Liver (tissue), 9 donors: Measurements from ENCODE around the gene RACGAP1. TPM values are rescaled to one million over a fixed set of nuclear protein-coding genes. Genes with fewer than 3 reads are reported as not detected.

Experiments used
- DNase-seq: peaks from one replicate; pipeline ENCODE4 v3.0.0-alpha.2; 2017; ENCODE audit warnings: low spot score
- H3K27ac ChIP-seq, 2 donors: one replicate each; pipeline ENCODE4 v1.7.0; 2013; ENCODE audit warnings: inconsistent platforms in 2 of 2, low read length in 2 of 2, control low read depth in 1 of 2, low read depth in 1 of 2, mild to moderate bottlenecking in 1 of 2
- H3K27me3 ChIP-seq, 4 donors: one replicate each; pipeline versions ENCODE4 v1.6.1 to v1.7.0; 2013; ENCODE audit warnings: low read length in 3 of 4, inconsistent platforms in 1 of 4, mild to moderate bottlenecking in 1 of 4, moderate library complexity in 1 of 4; ENCODE audit not compliant: control insufficient read depth in 4 of 4, insufficient read depth in 4 of 4
- H3K36me3 ChIP-seq, 4 donors: one replicate each; pipeline versions ENCODE4 v1.6.1 to v1.7.0; 2013; ENCODE audit warnings: low read length in 3 of 4, mild to moderate bottlenecking in 3 of 4, low read depth in 1 of 4, moderate library complexity in 1 of 4; ENCODE audit not compliant: control insufficient read depth in 4 of 4, insufficient read depth in 3 of 4
- H3K4me1 ChIP-seq, 4 donors: one replicate each; pipeline versions ENCODE4 v1.6.1 to v1.7.0; 2013; ENCODE audit warnings: low read length in 3 of 4, mild to moderate bottlenecking in 3 of 4, moderate library complexity in 1 of 4; ENCODE audit not compliant: control insufficient read depth in 4 of 4, insufficient read depth in 4 of 4
- H3K4me3 ChIP-seq, 3 donors: one replicate each; pipeline versions ENCODE4 v1.6.1 to v1.7.0; 2013; ENCODE audit warnings: low read length in 3 of 3, control low read depth in 1 of 3, low read depth in 1 of 3, mild to moderate bottlenecking in 1 of 3
- H3K9ac ChIP-seq, 2 donors: one replicate each; pipeline ENCODE4 v1.7.0; 2013; ENCODE audit warnings: low read length in 2 of 2, mild to moderate bottlenecking in 2 of 2, moderate library complexity in 2 of 2, control low read depth in 1 of 2, low read depth in 1 of 2
- H3K9me3 ChIP-seq, 4 donors: one replicate each; pipeline versions ENCODE4 v1.6.1 to v1.7.0; 2013; ENCODE audit warnings: low read length in 3 of 4; ENCODE audit not compliant: control insufficient read depth in 4 of 4
- ATF3 ChIP-seq: IDR thresholded peaks from 2 replicates; pipeline ENCODE4 v1.6.1; 2016; ENCODE audit warnings: antibody characterized with exemption
- CTCF ChIP-seq: fragments of 150-350 bp; IDR thresholded peaks from 2 replicates; pipeline ENCODE4 v1.5.1; 2017; ENCODE audit warnings: improper control_type of control experiment, low read depth, low read length; ENCODE audit not compliant: missing input control
- EGR1 ChIP-seq, 2 donors: IDR thresholded peaks; 2 replicates each; pipeline ENCODE4 v1.6.1; 2016 to 2018; ENCODE audit warnings: antibody characterized with exemption in 2 of 2, low read depth in 2 of 2
- FOXA2 ChIP-seq: IDR thresholded peaks from 2 replicates; pipeline ENCODE4 v1.6.1; 2016; ENCODE audit warnings: antibody characterized with exemption
- GABPA ChIP-seq, 2 donors: IDR thresholded peaks in 1 of 2; conservative IDR thresholded peaks in 1 of 2; 2 replicates each; pipeline ENCODE4 v1.6.1; 2016; ENCODE audit warnings: antibody characterized with exemption in 2 of 2, mild to moderate bottlenecking in 1 of 2, moderate library complexity in 1 of 2
- HNF4A ChIP-seq, 2 donors: conservative IDR thresholded peaks; 2 replicates each; pipeline ENCODE4 v1.6.1; 2016; ENCODE audit warnings: antibody characterized with exemption in 2 of 2, mild to moderate bottlenecking in 2 of 2
- JUND ChIP-seq, 2 donors: IDR thresholded peaks; 2 replicates each; pipeline ENCODE4 v1.6.1; 2016; ENCODE audit warnings: antibody characterized with exemption in 2 of 2
- MAX ChIP-seq: IDR thresholded peaks from 2 replicates; pipeline ENCODE4 v1.6.1; 2016; ENCODE audit warnings: antibody characterized with exemption
- NR2F2 ChIP-seq: IDR thresholded peaks from 2 replicates; pipeline ENCODE4 v1.6.1; 2016; ENCODE audit warnings: antibody characterized with exemption
- RAD21 ChIP-seq, 2 donors: IDR thresholded peaks; 2 replicates each; pipeline ENCODE4 v1.6.1; 2016; ENCODE audit warnings: antibody characterized with exemption in 2 of 2, mild to moderate bottlenecking in 2 of 2
- REST ChIP-seq: IDR thresholded peaks from 2 replicates; pipeline ENCODE4 v1.6.1; 2016; ENCODE audit warnings: antibody characterized with exemption, mild to moderate bottlenecking
- RXRA ChIP-seq, 2 donors: IDR thresholded peaks; 2 replicates each; pipeline ENCODE4 v1.6.1; 2017 to 2018; ENCODE audit warnings: antibody characterized with exemption in 2 of 2, mild to moderate bottlenecking in 1 of 2
- SP1 ChIP-seq: IDR thresholded peaks from 2 replicates; pipeline ENCODE4 v1.6.1; 2018; ENCODE audit warnings: antibody characterized with exemption, mild to moderate bottlenecking
- TAF1 ChIP-seq: conservative IDR thresholded peaks from 2 replicates; pipeline ENCODE4 v1.6.1; 2016; ENCODE audit warnings: antibody characterized with exemption, mild to moderate bottlenecking
- YY1 ChIP-seq: IDR thresholded peaks from 2 replicates; pipeline ENCODE4 v1.6.1; 2016; ENCODE audit warnings: antibody characterized with exemption, mild to moderate bottlenecking
- ZBTB33 ChIP-seq: IDR thresholded peaks from 2 replicates; pipeline ENCODE4 v1.6.1; 2016; ENCODE audit warnings: antibody characterized with exemption
- WGBS: extraction: QIAGEN DNeasy Blood & Tissue Kit; methylation state at CpG from one replicate; pipeline ENCODE4 v1.1.7; 2013; 5-methylcytosine and 5-hydroxymethylcytosine counted together
- polyA plus RNA-seq, 2 donors: library from polyadenylated mRNA; stranded (reverse) in 1 of 2; unstranded in 1 of 2; fragments of 200-250 nt in 1 of 2; fragments of >200 nt in 1 of 2; fragmentation: Nextera tagmentation in 1 of 2; extraction: Ambion mirVana in 1 of 2; gene quantifications; one replicate each; pipeline versions ENCODE4 v1.2.1 to v1.2.3, GENCODE V29; 2013 to 2015
- total RNA-seq, 2 donors: library from RNA; depleted of rRNA; stranded (reverse); fragments of >200 nt; gene quantifications; one replicate each; pipeline ENCODE4 v1.2.3, GENCODE V29; 2014
- donor health status: healthy.
- donor health status: healthy.
- donor health status: healthy.
- donor health status: healthy.
- donor health status: healthy.

RACGAP1 gene
- total and polyA plus RNA-seq, 4 donors = 1.0 to 38.3 (median 2.9) TPM

- no peaks in the 10 kb centered on the region for H3K9me3 ChIP-seq
- H3K36me3 ChIP-seq = no peaks in the 10 kb centered on the region
- TF ChIP-seq RXRA (IDR thresholded peaks at IDR 0.05) (no peak), RAD21 (IDR thresholded peaks at IDR 0.05) (no peak), ATF3 (no peak), SP1 (no peak), MAX (no peak), YY1 (no peak), JUND (IDR thresholded peaks at IDR 0.05) (no peak), REST (no peak), CTCF (no peak), FOXA2 (no peak), NR2F2 (no peak), TAF1 (no peak)
- no peaks in the 10 kb centered on the region for H3K27me3 ChIP-seq
- no peak overlapping the region for H3K4me3 ChIP-seq
- no peak for DNase-seq
- WGBS = 93% methylated on average over 4 of the region's 4 CpGs
- no peak overlapping the region for H3K27ac ChIP-seq
- H3K9ac ChIP-seq = no peak overlapping the region
- peaks cover 3 to 11% (median 8%) of the 10 kb centered on the region in 4 donors for H3K4me1 ChIP-seq
Observed at GRCh38 chr12:50021031-50021430, 4.3 kb downstream of the RACGAP1 start.

GRCh38 chr12:50019524-50019923 lies 5.8 kb downstream of the RACGAP1 start:
- TF ChIP-seq NR2F2 (no peak), HNF4A (conservative IDR thresholded peaks at IDR 0.05) (no peak)
- Histone ChIP-seq H3K9ac (no peak overlapping the region), H3K36me3 (no peaks in the 10 kb centered on the region), H3K4me1 (peaks cover 1 to 7% (median 4%) of the 10 kb centered on the region in 4 donors), H3K4me3 (no peak overlapping the region), H3K27me3 (no peaks in the 10 kb centered on the region), H3K27ac (no peak overlapping the region), H3K9me3 (no peaks in the 10 kb centered on the region)
- no peak for DNase-seq
- WGBS = 98% methylated on average over 2 of the region's 2 CpGs

GRCh38 chr12:50018968-50019367 lies 6.3 kb downstream of the RACGAP1 start:
- WGBS = 98% methylated on average over 2 of the region's 2 CpGs
- Histone ChIP-seq H3K36me3 (no peaks in the 10 kb centered on the region), H3K9ac (no peak overlapping the region), H3K4me1 (peaks cover 0 to 6% (median 3%) of the 10 kb centered on the region in 4 donors), H3K27me3 (no peaks in the 10 kb centered on the region), H3K4me3 (no peak overlapping the region), H3K9me3 (no peaks in the 10 kb centered on the region), H3K27ac (no peak overlapping the region)
- no peak for DNase-seq
- TF ChIP-seq GABPA (IDR thresholded peaks at IDR 0.05 in 1 of 2, conservative IDR thresholded peaks at IDR 0.05 in 1 of 2) (no peak), YY1 (no peak), RAD21 (IDR thresholded peaks at IDR 0.05) (no peak), SP1 (no peak), MAX (no peak), EGR1 (IDR thresholded peaks at IDR 0.05; ENCODE audit: low read depth in 2 of 2) (no peak), JUND (IDR thresholded peaks at IDR 0.05) (no peak), REST (no peak), RXRA (IDR thresholded peaks at IDR 0.05) (no peak), ZBTB33 (no peak)
